GM23338 (cell line): ENCODE measurements around the gene ERBB4. TPM values are rescaled to one million over a fixed set of nuclear protein-coding genes. Genes with fewer than 3 reads are reported as not detected.

Experiments
- ATAC-seq: fragments of 200-7000 bp; cut with Tn5 transposase; 3 replicates; pipeline ENCODE4 v1.9.1; 2020
- DNase-seq: peaks from one replicate; pipeline ENCODE4 v3.0.0-alpha.2; 2015; ENCODE audit warnings: low spot score
- H2AFZ ChIP-seq: fragments of 200-600 bp; sonication (generic); 2 replicates; pipeline ENCODE4 v1.8.0; 2016; ENCODE audit warnings: antibody characterized with exemption, mild to moderate bottlenecking, moderate library complexity
- H3F3A ChIP-seq: fragments of 200-600 bp; sonication (generic); replicated peaks from 2 replicates; pipeline ENCODE4 v1.8.0; 2017; ENCODE audit warnings: antibody characterized with exemption, mixed run types, low read depth
- H3K27ac ChIP-seq: fragments of 200-600 bp; sonication (generic); 2 replicates; pipeline ENCODE4 v1.6.1; 2016; ENCODE audit warnings: low read depth
- H3K27me3 ChIP-seq: fragments of 200-600 bp; sonication (generic); 2 replicates; pipeline ENCODE4 v1.8.0; 2016; ENCODE audit warnings: mild to moderate bottlenecking, mixed run types, moderate library complexity; ENCODE audit not compliant: insufficient read depth
- H3K36me3 ChIP-seq: fragments of 200-600 bp; sonication (generic); 2 replicates; pipeline ENCODE4 v1.8.0; 2016; ENCODE audit warnings: mild to moderate bottlenecking; ENCODE audit not compliant: insufficient read depth
- H3K4me1 ChIP-seq: fragments of 200-600 bp; sonication (generic); 2 replicates; pipeline ENCODE4 v1.8.0; 2016; ENCODE audit warnings: mild to moderate bottlenecking, moderate library complexity; ENCODE audit not compliant: insufficient read depth
- H3K4me2 ChIP-seq: fragments of 200-600 bp; sonication (generic); 2 replicates; pipeline ENCODE4 v1.7.1; 2017; ENCODE audit warnings: mixed run types
- H3K4me3 ChIP-seq: fragments of 200-600 bp; sonication (generic); 2 replicates; pipeline ENCODE4 v1.6.1; 2016; ENCODE audit warnings: mixed run types
- H3K79me2 ChIP-seq: fragments of 200-600 bp; sonication (generic); replicated peaks from 2 replicates; pipeline ENCODE4 v1.8.0; 2017; ENCODE audit warnings: mild to moderate bottlenecking; ENCODE audit not compliant: insufficient read depth
- H3K9me2 ChIP-seq: fragments of 200-600 bp; sonication (generic); 2 replicates; pipeline ENCODE4 v1.8.0; 2017; ENCODE audit not compliant: insufficient read depth
- H4K20me1 ChIP-seq: fragments of 200-600 bp; sonication (generic); replicated peaks from 2 replicates; pipeline ENCODE4 v1.8.0; 2017; ENCODE audit warnings: mild to moderate bottlenecking; ENCODE audit not compliant: insufficient read depth
- H3K27ac Mint-ChIP-seq: 2 replicates; pipeline ENCODE4 v1.8.0; 2020; ENCODE audit warnings: inconsistent platforms, mild to moderate bottlenecking, moderate library complexity, mixed read lengths
- H3K27me3 Mint-ChIP-seq: 3 replicates; pipeline ENCODE4 v1.8.0; 2022; ENCODE audit warnings: low read depth, mild to moderate bottlenecking, moderate library complexity, mixed read lengths, inconsistent platforms; ENCODE audit not compliant: insufficient read depth, poor library complexity
- H3K36me3 Mint-ChIP-seq: 3 replicates; pipeline ENCODE4 v1.8.0; 2021; ENCODE audit warnings: low read depth, mild to moderate bottlenecking, inconsistent platforms, moderate library complexity, mixed read lengths
- H3K4me1 Mint-ChIP-seq: 3 replicates; pipeline ENCODE4 v1.8.0; 2020; ENCODE audit warnings: mild to moderate bottlenecking, inconsistent platforms, mixed read lengths
- H3K4me3 Mint-ChIP-seq: 3 replicates; pipeline ENCODE4 v1.8.0; 2021; ENCODE audit warnings: moderate library complexity, mild to moderate bottlenecking, inconsistent platforms, mixed read lengths
- H3K9me3 Mint-ChIP-seq: 3 replicates; pipeline ENCODE4 v1.8.0; 2020; ENCODE audit warnings: moderate library complexity, mild to moderate bottlenecking, inconsistent platforms, mixed read lengths
- CREB1 ChIP-seq: fragments of 250-450 bp; sonication (Bioruptor Pico); IDR thresholded peaks from 2 replicates; pipeline ENCODE4 v1.5.0; 2020; ENCODE audit warnings: low read depth, mild to moderate bottlenecking, moderate library complexity
- ETS1 ChIP-seq: IDR thresholded peaks from 2 replicates; pipeline ENCODE4 v1.6.1; 2016; ENCODE audit warnings: antibody characterized with exemption
- EZH2 ChIP-seq: fragments of 200-600 bp; sonication (generic); IDR thresholded peaks from one replicate; pipeline ENCODE4 v1.8.0; 2017; ENCODE audit warnings: antibody characterized with exemption, mild to moderate bottlenecking, low read depth; ENCODE audit not compliant: unreplicated experiment
- EZH2phosphoT487 ChIP-seq: fragments of 200-600 bp; sonication (generic); IDR thresholded peaks from one replicate; pipeline ENCODE4 v1.8.1; 2018; ENCODE audit warnings: antibody characterized with exemption; ENCODE audit not compliant: unreplicated experiment
- JUNB ChIP-seq: IDR thresholded peaks from one replicate; pipeline ENCODE4 v1.6.1; 2016; ENCODE audit warnings: antibody characterized with exemption; ENCODE audit not compliant: unreplicated experiment
- NANOG ChIP-seq: IDR thresholded peaks from 2 replicates; pipeline ENCODE4 v1.6.1; 2016; ENCODE audit warnings: antibody characterized with exemption, borderline replicate concordance
- POLR2AphosphoS5 ChIP-seq: IDR thresholded peaks from 2 replicates; pipeline ENCODE4 v1.6.1; 2016; ENCODE audit warnings: antibody characterized with exemption, low read depth
- REST ChIP-seq: IDR thresholded peaks from one replicate; pipeline ENCODE4 v1.6.1; 2018; ENCODE audit warnings: antibody characterized with exemption; ENCODE audit not compliant: unreplicated experiment
- STAT1 ChIP-seq: IDR thresholded peaks from one replicate; pipeline ENCODE4 v1.6.1; 2016; ENCODE audit warnings: antibody characterized with exemption; ENCODE audit not compliant: unreplicated experiment
- ZNF114 ChIP-seq: fragments of 250-450 bp; sonication (Bioruptor Pico); IDR thresholded peaks from 2 replicates; pipeline ENCODE4 v1.5.0; 2020; ENCODE audit warnings: mild to moderate bottlenecking, moderate library complexity
- ZNF331 ChIP-seq: fragments of 250-450 bp; sonication (Bioruptor Pico); IDR thresholded peaks from 2 replicates; pipeline ENCODE4 v1.5.0; 2020; ENCODE audit warnings: low read depth, mild to moderate bottlenecking, moderate library complexity
- polyA plus RNA-seq: library from polyadenylated mRNA; unstranded; fragments of >200 nt; fragmentation: Nextera tagmentation; extraction: Ambion mirVana; gene quantifications from 2 replicates; pipeline ENCODE4 v1.2.1, GENCODE V29; 2016
- total RNA-seq: library from RNA; depleted of rRNA; stranded (reverse); fragments of >200 nt; shearing (Covaris generic); gene quantifications from 2 replicates; pipeline ENCODE4 v1.2.3, GENCODE V29; 2014
- TF ChIP-seq, protein P1 (sequence below), 2 experiments: fragments of 200-600 bp in 1 of 2; sonication (generic) in 1 of 2; conservative IDR thresholded peaks; 2 replicates each; pipeline versions ENCODE4 v1.5.1 to v1.6.1; 2016 to 2017; ENCODE audit warnings: antibody characterized with exemption in 2 of 2, low read depth in 2 of 2, mild to moderate bottlenecking in 2 of 2, moderate library complexity in 1 of 2
- TF ChIP-seq, protein P2 (sequence below): fragments of 250-450 bp; sonication (Bioruptor Pico); IDR thresholded peaks from 2 replicates; pipeline ENCODE4 v1.5.0; 2020; ENCODE audit warnings: mild to moderate bottlenecking, moderate library complexity

The ERBB4 gene
- total and polyA plus RNA-seq, 2 experiments from 2014 or later, result 0.73 to 1.1 TPM

DNA sequence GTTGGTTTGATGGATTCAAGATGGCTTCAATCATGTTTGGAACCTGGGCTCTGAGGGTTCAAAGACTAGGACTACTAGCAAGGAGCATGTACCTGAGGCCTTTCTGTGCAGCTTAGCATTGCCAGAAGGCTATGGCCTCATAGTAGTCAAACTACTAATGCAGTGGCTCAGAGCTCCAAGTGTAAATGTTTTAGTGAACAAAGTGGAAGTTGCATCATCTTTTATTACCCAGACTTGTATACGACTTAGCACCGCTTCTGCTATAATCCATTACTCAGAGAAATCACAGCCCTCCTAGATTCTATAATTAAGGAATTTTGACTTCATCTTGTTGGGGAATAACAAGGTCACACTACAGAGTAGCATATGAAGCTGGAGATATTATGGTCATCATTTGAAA is 210.5 kb downstream of the ERBB4 start:
- Histone ChIP-seq H3K79me2 (no peaks in the 10 kb centered on the region), H4K20me1 (no peaks in the 10 kb centered on the region), H3K36me3 (no peaks in the 10 kb centered on the region), H3K4me2 (no peak overlapping the region), H3K27ac (no peak overlapping the region), H3K4me1 (no peaks in the 10 kb centered on the region), H2AFZ (no peak overlapping the region), H3K9me2 (no peaks in the 10 kb centered on the region), H3K27me3 (no peaks in the 10 kb centered on the region), H3F3A (no peaks in the 10 kb centered on the region), H3K4me3 (no peak overlapping the region)
- no peaks in the 10 kb centered on the region for H3K36me3 Mint-ChIP-seq
- no peak overlapping the region for H3K4me3 Mint-ChIP-seq
- peak overlapping the region; percentile 36; the same call in 1 of the 2 replicates for H3K27ac Mint-ChIP-seq
- no peak for DNase-seq
- no peaks in the 10 kb centered on the region for H3K4me1 Mint-ChIP-seq
- TF ChIP-seq EZH2phosphoT487 (no peak), NANOG (no peak), EZH2 (no peak), ETS1 (no peak), ZNF331 (CRISPR knock-in tag) (no peak), REST (no peak), ZNF114 (CRISPR knock-in tag) (no peak), STAT1 (no peak), POLR2AphosphoS5 (no peak), JUNB (no peak), CREB1 (CRISPR knock-in tag) (no peak)
- TF ChIP-seq, protein P1, sequence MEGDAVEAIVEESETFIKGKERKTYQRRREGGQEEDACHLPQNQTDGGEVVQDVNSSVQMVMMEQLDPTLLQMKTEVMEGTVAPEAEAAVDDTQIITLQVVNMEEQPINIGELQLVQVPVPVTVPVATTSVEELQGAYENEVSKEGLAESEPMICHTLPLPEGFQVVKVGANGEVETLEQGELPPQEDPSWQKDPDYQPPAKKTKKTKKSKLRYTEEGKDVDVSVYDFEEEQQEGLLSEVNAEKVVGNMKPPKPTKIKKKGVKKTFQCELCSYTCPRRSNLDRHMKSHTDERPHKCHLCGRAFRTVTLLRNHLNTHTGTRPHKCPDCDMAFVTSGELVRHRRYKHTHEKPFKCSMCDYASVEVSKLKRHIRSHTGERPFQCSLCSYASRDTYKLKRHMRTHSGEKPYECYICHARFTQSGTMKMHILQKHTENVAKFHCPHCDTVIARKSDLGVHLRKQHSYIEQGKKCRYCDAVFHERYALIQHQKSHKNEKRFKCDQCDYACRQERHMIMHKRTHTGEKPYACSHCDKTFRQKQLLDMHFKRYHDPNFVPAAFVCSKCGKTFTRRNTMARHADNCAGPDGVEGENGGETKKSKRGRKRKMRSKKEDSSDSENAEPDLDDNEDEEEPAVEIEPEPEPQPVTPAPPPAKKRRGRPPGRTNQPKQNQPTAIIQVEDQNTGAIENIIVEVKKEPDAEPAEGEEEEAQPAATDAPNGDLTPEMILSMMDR (conservative IDR thresholded peaks at IDR 0.05; ENCODE audit: low read depth in 2 of 2), result no peak
- TF ChIP-seq, protein P2, sequence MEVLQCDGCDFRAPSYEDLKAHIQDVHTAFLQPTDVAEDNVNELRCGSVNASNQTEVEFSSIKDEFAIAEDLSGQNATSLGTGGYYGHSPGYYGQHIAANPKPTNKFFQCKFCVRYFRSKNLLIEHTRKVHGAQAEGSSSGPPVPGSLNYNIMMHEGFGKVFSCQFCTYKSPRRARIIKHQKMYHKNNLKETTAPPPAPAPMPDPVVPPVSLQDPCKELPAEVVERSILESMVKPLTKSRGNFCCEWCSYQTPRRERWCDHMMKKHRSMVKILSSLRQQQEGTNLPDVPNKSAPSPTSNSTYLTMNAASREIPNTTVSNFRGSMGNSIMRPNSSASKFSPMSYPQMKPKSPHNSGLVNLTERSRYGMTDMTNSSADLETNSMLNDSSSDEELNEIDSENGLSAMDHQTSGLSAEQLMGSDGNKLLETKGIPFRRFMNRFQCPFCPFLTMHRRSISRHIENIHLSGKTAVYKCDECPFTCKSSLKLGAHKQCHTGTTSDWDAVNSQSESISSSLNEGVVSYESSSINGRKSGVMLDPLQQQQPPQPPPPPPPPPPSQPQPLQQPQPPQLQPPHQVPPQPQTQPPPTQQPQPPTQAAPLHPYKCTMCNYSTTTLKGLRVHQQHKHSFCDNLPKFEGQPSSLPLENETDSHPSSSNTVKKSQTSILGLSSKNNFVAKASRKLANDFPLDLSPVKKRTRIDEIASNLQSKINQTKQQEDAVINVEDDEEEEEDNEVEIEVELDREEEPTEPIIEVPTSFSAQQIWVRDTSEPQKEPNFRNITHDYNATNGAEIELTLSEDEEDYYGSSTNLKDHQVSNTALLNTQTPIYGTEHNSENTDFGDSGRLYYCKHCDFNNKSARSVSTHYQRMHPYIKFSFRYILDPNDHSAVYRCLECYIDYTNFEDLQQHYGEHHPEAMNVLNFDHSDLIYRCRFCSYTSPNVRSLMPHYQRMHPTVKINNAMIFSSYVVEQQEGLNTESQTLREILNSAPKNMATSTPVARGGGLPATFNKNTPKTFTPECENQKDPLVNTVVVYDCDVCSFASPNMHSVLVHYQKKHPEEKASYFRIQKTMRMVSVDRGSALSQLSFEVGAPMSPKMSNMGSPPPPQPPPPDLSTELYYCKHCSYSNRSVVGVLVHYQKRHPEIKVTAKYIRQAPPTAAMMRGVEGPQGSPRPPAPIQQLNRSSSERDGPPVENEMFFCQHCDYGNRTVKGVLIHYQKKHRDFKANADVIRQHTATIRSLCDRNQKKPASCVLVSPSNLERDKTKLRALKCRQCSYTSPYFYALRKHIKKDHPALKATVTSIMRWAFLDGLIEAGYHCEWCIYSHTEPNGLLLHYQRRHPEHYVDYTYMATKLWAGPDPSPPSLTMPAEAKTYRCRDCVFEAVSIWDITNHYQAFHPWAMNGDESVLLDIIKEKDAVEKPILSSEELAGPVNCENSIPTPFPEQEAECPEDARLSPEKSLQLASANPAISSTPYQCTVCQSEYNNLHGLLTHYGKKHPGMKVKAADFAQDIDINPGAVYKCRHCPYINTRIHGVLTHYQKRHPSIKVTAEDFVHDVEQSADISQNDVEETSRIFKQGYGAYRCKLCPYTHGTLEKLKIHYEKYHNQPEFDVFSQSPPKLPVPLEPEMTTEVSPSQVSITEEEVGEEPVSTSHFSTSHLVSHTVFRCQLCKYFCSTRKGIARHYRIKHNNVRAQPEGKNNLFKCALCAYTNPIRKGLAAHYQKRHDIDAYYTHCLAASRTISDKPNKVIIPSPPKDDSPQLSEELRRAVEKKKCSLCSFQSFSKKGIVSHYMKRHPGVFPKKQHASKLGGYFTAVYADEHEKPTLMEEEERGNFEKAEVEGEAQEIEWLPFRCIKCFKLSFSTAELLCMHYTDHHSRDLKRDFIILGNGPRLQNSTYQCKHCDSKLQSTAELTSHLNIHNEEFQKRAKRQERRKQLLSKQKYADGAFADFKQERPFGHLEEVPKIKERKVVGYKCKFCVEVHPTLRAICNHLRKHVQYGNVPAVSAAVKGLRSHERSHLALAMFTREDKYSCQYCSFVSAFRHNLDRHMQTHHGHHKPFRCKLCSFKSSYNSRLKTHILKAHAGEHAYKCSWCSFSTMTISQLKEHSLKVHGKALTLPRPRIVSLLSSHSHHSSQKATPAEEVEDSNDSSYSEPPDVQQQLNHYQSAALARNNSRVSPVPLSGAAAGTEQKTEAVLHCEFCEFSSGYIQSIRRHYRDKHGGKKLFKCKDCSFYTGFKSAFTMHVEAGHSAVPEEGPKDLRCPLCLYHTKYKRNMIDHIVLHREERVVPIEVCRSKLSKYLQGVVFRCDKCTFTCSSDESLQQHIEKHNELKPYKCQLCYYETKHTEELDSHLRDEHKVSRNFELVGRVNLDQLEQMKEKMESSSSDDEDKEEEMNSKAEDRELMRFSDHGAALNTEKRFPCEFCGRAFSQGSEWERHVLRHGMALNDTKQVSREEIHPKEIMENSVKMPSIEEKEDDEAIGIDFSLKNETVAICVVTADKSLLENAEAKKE, result no peak
- H3K27me3 Mint-ChIP-seq, result peaks cover 3% of the 10 kb centered on the region
- ATAC-seq, result no peak
- no peaks in the 10 kb centered on the region for H3K9me3 Mint-ChIP-seq
